Activated T-cell treated with anti-CD3 and anti-CD28 coated beads, Interleukin-2, amount 50 U/mL, for 24 hours (primary cell): Measurements from ENCODE around the gene CGB7.
A peak's percentile ranks its signal among the peaks of the same experiment; 100 is the strongest.
"Not testable (repeated sequence)": the region's sequence is repeated elsewhere in the genome, so short reads cannot be mapped to it uniquely, and the experiment has no call there.

Experiments
- DNase-seq: peaks from one replicate; pipeline ENCODE4 v3.0.0-alpha.2; 2020
- H3K27ac Mint-ChIP-seq: 2 replicates; pipeline ENCODE4 v1.8.0; 2020; ENCODE audit warnings: mild to moderate bottlenecking, mixed read lengths
- H3K27me3 Mint-ChIP-seq: 2 replicates; pipeline ENCODE4 v1.8.0; 2020; ENCODE audit warnings: mixed read lengths
- H3K36me3 Mint-ChIP-seq: 2 replicates; pipeline ENCODE4 v1.8.0; 2020; ENCODE audit warnings: low read depth, mixed read lengths
- H3K4me1 Mint-ChIP-seq: 2 replicates; pipeline ENCODE4 v1.8.0; 2020; ENCODE audit warnings: low read depth, mixed read lengths
- H3K4me3 Mint-ChIP-seq: 2 replicates; pipeline ENCODE4 v1.8.0; 2020; ENCODE audit warnings: mild to moderate bottlenecking, moderate library complexity, mixed read lengths
- H3K9me3 Mint-ChIP-seq: 2 replicates; pipeline ENCODE4 v1.8.0; 2020; ENCODE audit warnings: mixed read lengths

CGB7 gene

DNA sequence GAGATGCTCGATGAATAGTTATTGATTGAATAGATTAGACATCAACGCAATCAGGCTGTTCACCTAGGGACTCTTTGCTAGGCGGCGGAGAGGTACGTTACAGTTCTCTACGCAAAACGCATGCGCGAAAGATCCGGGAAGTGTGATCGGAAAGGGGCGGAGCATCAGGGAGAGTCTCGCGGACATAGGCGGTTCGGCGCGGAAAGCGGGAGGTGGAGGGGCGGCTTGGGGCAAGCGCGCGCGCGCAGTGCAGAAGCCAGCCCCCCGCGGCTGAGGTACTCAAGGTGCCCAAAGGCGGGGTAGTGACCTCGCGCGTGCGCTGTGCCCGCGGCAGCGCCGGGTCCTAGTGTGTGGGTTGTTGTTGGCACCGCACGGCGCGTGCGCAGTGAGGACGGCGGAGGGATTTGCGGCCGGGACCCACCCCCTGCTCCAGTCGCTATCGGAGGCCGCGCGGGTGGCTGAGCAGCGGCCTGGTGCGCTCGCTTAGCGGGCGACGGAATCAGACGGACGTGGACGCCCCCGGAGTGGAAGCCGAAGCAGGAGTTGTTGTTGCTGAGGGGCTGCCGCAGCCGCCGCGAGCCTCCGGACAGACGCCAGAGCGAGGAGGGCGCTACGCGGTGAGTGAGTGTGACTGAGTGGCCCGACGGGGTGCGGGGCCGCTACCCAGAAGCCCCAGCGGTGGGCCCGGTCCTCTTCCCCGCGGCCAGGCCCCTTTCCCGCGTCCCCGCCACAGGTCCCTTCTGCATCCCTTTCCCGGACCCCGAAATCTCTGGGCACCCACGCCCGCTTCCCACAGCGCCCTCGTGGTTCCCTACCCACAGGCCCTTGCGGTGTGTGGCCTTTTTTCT, 27.7 kb upstream of the CGB7 start, which contains the start of gene SNRNP70:
Gene SNRNP70 (plus strand): TSS at position 432 of the 848 bp plus-strand sequence. CDS start 964 bp downstream, outside the sequence.
- Mint-ChIP-seq H3K27ac (peak within 1 kb of the TSS; percentile 98), H3K4me3 (peak within 1 kb of the TSS; percentile 98), H3K4me1 (peaks cover 30% of the 10 kb centered on the region), H3K9me3 (no peaks in the 10 kb centered on the region), H3K36me3 (peaks cover 49% of the 10 kb centered on the region), H3K27me3 (no peaks in the 10 kb centered on the region)
- peak; percentile 99 for DNase-seq

DNA sequence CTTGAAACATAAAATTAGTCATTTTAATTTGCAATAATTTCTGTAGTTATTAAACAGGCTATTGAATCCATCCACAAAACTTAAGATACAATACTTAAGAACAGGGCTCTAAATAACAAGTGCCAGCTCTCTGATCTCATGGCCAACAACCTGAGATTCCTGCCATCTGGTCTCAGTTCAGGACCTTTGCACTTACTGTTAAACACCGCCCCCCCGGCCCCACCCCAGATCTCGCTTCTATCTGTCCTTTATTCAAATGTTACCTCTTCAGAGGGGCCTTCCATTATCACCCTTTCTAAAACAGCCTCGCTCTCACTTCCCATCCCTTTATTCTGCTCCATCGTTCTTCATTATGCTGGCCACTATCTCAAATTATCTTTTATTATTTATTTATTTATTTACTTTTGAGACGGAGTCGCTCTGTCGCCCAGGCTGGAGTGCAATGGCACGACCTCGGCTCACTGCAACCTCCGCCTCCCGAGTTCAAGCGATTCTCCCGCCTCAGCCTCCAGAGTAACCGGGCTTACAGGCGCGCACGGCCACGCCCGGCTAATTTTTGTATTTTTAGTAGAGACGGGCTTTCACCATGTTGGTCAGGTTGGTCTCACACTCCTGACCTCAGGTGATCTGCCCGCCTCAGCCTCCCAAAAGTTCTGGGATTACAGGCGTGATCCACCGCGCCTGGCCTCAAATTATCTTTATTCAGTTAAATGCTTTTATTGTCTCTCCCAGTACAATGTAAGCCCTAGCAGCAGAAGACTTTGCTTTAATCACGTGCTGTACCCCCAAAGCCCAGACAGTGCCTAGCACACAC, 26.9 kb upstream of the CGB7 start:
- no peaks in the 10 kb centered on the region for H3K9me3 Mint-ChIP-seq
- H3K4me3 Mint-ChIP-seq: peak overlapping the region; percentile 98
- peaks cover 40% of the 10 kb centered on the region for H3K36me3 Mint-ChIP-seq
- peak overlapping the region; percentile 98 for H3K27ac Mint-ChIP-seq
- H3K4me1 Mint-ChIP-seq: peaks cover 28% of the 10 kb centered on the region
- DNase-seq: no peak
- H3K27me3 Mint-ChIP-seq: no peaks in the 10 kb centered on the region

- Mint-ChIP-seq H3K4me3 (no peak overlapping the region), H3K9me3 (no peaks in the 10 kb centered on the region), H3K27me3 (peaks cover 7% of the 10 kb centered on the region), H3K36me3 (peaks cover 12% of the 10 kb centered on the region), H3K4me1 (peaks cover 9% of the 10 kb centered on the region), H3K27ac (no peak overlapping the region)
- DNase-seq: no peak
Observed at GRCh38 chr19:49081273-49081672, 23.7 kb upstream of the CGB7 start.

DNA sequence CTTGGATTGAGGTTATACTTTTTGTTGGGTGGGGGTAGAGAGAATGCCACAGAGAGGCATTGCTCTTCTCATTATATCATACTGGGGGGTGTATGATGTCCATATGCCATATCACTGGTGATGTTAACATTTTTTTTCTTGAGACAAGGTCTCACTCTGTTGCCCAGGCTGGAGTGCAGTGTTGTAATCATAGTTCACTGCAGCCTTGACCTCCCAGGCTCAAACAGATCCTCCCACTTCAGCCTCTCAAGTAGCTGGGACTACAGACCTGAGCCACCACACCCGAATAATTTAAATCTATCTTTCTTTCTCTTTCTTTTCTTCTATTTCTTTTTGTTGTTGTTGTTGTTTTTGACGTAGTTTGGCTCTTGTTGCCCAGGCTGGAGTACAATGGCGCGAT, 22.8 kb upstream of the CGB7 start:
- H3K27ac Mint-ChIP-seq: no peak overlapping the region
- peaks cover 16% of the 10 kb centered on the region for H3K27me3 Mint-ChIP-seq
- H3K4me1 Mint-ChIP-seq: peaks cover 8% of the 10 kb centered on the region
- no peak overlapping the region for H3K4me3 Mint-ChIP-seq
- no peak for DNase-seq
- H3K9me3 Mint-ChIP-seq: no peaks in the 10 kb centered on the region
- H3K36me3 Mint-ChIP-seq: peaks cover 3% of the 10 kb centered on the region

- H3K4me1 Mint-ChIP-seq, H3K9me3 Mint-ChIP-seq, H3K27ac Mint-ChIP-seq, H3K36me3 Mint-ChIP-seq, DNase-seq, H3K4me3 Mint-ChIP-seq: not testable (repeated sequence)
- H3K27me3 Mint-ChIP-seq: peaks cover 61% of the 10 kb centered on the region
Observed at GRCh38 chr19:49074869-49075268, 17.3 kb upstream of the CGB7 start.

- no peak overlapping the region for H3K4me3 Mint-ChIP-seq
- H3K4me1 Mint-ChIP-seq: peaks cover 8% of the 10 kb centered on the region
- peaks cover 72% of the 10 kb centered on the region for H3K27me3 Mint-ChIP-seq
- peaks cover 2% of the 10 kb centered on the region for H3K9me3 Mint-ChIP-seq
- H3K27ac Mint-ChIP-seq: no peak overlapping the region
- no peaks in the 10 kb centered on the region for H3K36me3 Mint-ChIP-seq
- no peak for DNase-seq
Observed at GRCh38 chr19:49073514-49074378, 16.2 kb upstream of the CGB7 start.

- peaks cover 8% of the 10 kb centered on the region for H3K4me1 Mint-ChIP-seq
- no peak overlapping the region for H3K4me3 Mint-ChIP-seq
- H3K9me3 Mint-ChIP-seq: peaks cover 2% of the 10 kb centered on the region
- no peak overlapping the region for H3K27ac Mint-ChIP-seq
- no peaks in the 10 kb centered on the region for H3K36me3 Mint-ChIP-seq
- H3K27me3 Mint-ChIP-seq: peaks cover 76% of the 10 kb centered on the region
- peak; percentile 49 for DNase-seq
Observed at GRCh38 chr19:49071860-49072547, 14.5 kb upstream of the CGB7 start.

DNA sequence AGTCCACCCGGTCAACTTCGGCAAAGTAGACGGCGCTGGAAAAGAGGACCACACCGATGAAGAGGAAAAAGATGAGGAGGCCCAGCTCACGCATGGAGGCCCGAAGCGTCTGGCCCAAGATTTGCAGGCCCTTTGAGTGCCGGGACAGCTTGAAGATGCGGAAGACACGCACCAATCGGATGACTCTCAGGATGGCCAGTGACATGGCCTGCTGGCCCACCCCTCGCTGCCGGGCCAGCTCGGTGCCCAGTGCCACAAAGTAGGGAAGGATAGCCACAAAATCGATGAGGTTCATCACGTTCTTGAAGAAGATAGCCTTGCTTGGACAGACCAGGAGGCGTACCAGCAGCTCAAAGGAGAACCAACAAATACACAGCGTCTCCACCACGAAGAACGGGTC, 12.9 kb upstream of the CGB7 start:
- Mint-ChIP-seq H3K27ac (no peak overlapping the region), H3K27me3 (peaks cover 82% of the 10 kb centered on the region), H3K36me3 (no peaks in the 10 kb centered on the region), H3K9me3 (peaks cover 2% of the 10 kb centered on the region), H3K4me3 (no peak overlapping the region), H3K4me1 (peaks cover 8% of the 10 kb centered on the region)
- no peak for DNase-seq

- DNase-seq: no peak
- Mint-ChIP-seq H3K27ac (no peak overlapping the region), H3K36me3 (no peaks in the 10 kb centered on the region), H3K9me3 (peaks cover 2% of the 10 kb centered on the region), H3K4me3 (no peak overlapping the region), H3K27me3 (peaks cover 82% of the 10 kb centered on the region), H3K4me1 (peaks cover 8% of the 10 kb centered on the region)
Observed at GRCh38 chr19:49069026-49069425, 11.5 kb upstream of the CGB7 start.

- Mint-ChIP-seq H3K36me3 (no peaks in the 10 kb centered on the region), H3K4me1 (no peaks in the 10 kb centered on the region), H3K9me3 (peaks cover 2% of the 10 kb centered on the region), H3K27me3 (peaks cover 76% of the 10 kb centered on the region), H3K4me3 (no peak overlapping the region), H3K27ac (no peak overlapping the region)
- no peak for DNase-seq
Observed at GRCh38 chr19:49067554-49067953, 10.0 kb upstream of the CGB7 start.

DNA sequence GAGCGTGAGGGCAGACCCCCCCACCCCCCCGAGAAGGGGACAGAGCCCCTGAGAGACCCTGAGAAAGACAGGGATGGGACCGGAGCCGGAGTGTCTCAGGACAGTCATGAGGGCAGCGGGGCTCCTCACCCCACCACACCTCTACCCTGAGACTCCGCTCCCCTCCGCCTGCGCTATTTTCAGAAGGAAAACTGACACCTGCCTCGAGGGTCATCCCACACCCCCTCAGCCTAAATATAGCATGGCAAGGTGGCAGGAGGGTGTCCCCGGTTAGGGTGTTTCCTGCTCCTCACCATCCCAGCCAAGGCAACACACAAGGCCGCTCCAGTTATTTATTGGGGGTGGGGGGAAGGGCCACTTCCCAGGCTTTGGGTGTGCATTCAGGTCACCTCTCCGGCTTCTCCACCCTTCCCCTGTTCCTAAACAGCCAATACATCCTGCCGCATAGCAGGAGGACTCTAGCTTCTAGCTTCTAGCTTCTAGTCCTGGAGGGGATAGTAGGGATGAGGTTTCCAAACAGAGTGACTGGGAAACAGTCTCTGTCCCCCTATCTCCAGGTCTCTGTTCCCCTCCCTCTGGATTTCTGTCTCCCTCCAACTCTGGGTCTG, 8.5 kb upstream of the CGB7 start:
- peaks cover 73% of the 10 kb centered on the region for H3K27me3 Mint-ChIP-seq
- no peak overlapping the region for H3K27ac Mint-ChIP-seq
- H3K4me1 Mint-ChIP-seq: no peaks in the 10 kb centered on the region
- H3K4me3 Mint-ChIP-seq: no peak overlapping the region
- DNase-seq: no peak
- no peaks in the 10 kb centered on the region for H3K36me3 Mint-ChIP-seq
- peaks cover 2% of the 10 kb centered on the region for H3K9me3 Mint-ChIP-seq

DNA sequence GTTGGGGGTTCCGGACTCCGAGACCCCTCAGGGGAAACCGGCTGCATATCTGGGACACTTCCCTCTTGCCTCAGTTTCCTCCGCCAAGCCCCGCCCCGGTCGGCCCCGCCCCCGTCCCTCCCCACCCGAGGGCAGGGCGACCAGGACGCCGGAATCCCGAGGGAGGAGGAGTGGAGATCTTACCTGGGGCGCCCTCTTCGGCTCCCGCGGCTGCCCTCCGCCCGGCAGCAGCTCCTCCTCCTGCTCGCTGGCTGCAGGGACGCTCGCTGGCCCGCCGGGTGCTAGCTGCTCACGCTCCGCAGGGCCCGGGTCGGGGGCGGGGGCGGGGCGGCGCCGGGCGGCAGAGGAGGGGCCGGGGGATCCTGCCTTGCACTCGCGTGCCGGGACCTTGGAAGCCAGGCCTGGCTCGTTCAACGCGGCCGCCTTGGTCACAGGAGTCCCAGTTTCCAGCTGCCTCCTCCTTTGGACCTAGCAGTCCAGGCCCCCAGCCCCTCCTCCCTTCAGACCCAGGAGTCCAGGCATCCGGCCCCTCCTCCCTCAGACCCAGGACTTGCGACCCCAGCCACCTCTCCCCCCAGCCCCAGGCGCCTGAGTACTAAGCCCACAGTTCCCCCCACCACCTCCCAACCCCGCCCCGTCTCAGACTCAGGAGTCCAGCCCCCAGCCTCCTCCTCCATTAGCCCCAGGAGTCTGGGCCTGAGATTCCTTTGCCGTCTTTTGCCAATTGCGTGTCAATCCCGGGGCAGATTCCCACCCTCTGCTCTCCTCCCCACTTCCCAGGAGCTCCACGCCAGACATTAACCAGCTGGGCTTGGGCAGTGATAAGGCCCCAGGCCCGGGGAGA, 7.4 kb upstream of the CGB7 start, which contains the start of gene NTF4:
Gene NTF4 (minus strand): TSS at position 51 of the 844 bp plus-strand sequence. CDS start 2,821 bp downstream, outside the sequence.
- peaks cover 69% of the 10 kb centered on the region for H3K27me3 Mint-ChIP-seq
- no peak for DNase-seq
- no peak within 1 kb of the TSS for H3K4me3 Mint-ChIP-seq
- no peaks in the 10 kb centered on the region for H3K4me1 Mint-ChIP-seq
- peaks cover 2% of the 10 kb centered on the region for H3K9me3 Mint-ChIP-seq
- no peak within 1 kb of the TSS for H3K27ac Mint-ChIP-seq
- H3K36me3 Mint-ChIP-seq: no peaks in the 10 kb centered on the region
